Hepatocyte (in vitro differentiated cells): Measurements from ENCODE around the gene KIRREL1. TPM values are rescaled to one million over a fixed set of nuclear protein-coding genes. Genes with fewer than 3 reads are reported as not detected.

Experiments used
- DNase-seq: peaks from one replicate; pipeline ENCODE4 v3.0.0-alpha.2; 2016; ENCODE audit warnings: low spot score
- H2AFZ ChIP-seq: fragments of 200-600 bp; sonication (generic); 2 replicates; pipeline ENCODE4 v1.6.0; 2016; ENCODE audit warnings: antibody characterized with exemption, mild to moderate bottlenecking
- H3K27ac ChIP-seq: fragments of 200-600 bp; sonication (generic); 2 replicates; pipeline ENCODE4 v1.5.1; 2016; ENCODE audit warnings: mild to moderate bottlenecking
- H3K27me3 ChIP-seq: fragments of 200-600 bp; sonication (generic); 2 replicates; pipeline ENCODE4 v1.6.1; 2016
- H3K36me3 ChIP-seq: fragments of 200-600 bp; sonication (generic); replicated peaks from 2 replicates; pipeline ENCODE4 v1.5.1; 2016; ENCODE audit warnings: low read depth; ENCODE audit not compliant: insufficient read depth
- H3K4me1 ChIP-seq: fragments of 200-600 bp; sonication (generic); 2 replicates; pipeline ENCODE4 v1.5.1; 2016; ENCODE audit warnings: mild to moderate bottlenecking, moderate library complexity; ENCODE audit not compliant: insufficient read depth
- H3K4me2 ChIP-seq: fragments of 200-600 bp; sonication (generic); 2 replicates; pipeline ENCODE4 v1.6.0; 2016
- H3K4me3 ChIP-seq: fragments of 200-600 bp; sonication (generic); 2 replicates; pipeline ENCODE4 v1.5.1; 2016; ENCODE audit warnings: mild to moderate bottlenecking
- H3K79me2 ChIP-seq: fragments of 200-600 bp; sonication (generic); 2 replicates; pipeline ENCODE4 v1.6.0; 2017; ENCODE audit warnings: mild to moderate bottlenecking
- H3K9me2 ChIP-seq: fragments of 200-600 bp; sonication (generic); replicated peaks from 2 replicates; pipeline ENCODE4 v1.6.0; 2017; ENCODE audit warnings: mild to moderate bottlenecking; ENCODE audit not compliant: insufficient read depth
- H3K9me3 ChIP-seq: fragments of 200-600 bp; sonication (generic); 2 replicates; pipeline ENCODE4 v1.5.1; 2016; ENCODE audit warnings: low read depth, mild to moderate bottlenecking
- H4K20me1 ChIP-seq: fragments of 200-600 bp; sonication (generic); 2 replicates; pipeline ENCODE4 v1.6.0; 2016; ENCODE audit warnings: mild to moderate bottlenecking; ENCODE audit not compliant: insufficient read depth, poor library complexity, severe bottlenecking
- EZH2 ChIP-seq: fragments of 200-600 bp; sonication (generic); IDR thresholded peaks from 2 replicates; pipeline ENCODE4 v1.6.1; 2016; ENCODE audit warnings: antibody characterized with exemption, mild to moderate bottlenecking, borderline replicate concordance
- EZH2phosphoT487 ChIP-seq: fragments of 200-600 bp; sonication (generic); IDR thresholded peaks from one replicate; pipeline ENCODE4 v1.6.1; 2018; ENCODE audit warnings: antibody characterized with exemption, mild to moderate bottlenecking, low read depth, moderate library complexity; ENCODE audit not compliant: unreplicated experiment, severe bottlenecking
- WGBS: methylation state at CpG from one replicate; pipeline ENCODE4 v1.1.6; 2016; ENCODE audit warnings: low lambda C conversion rate; ENCODE audit errors: missing lambda C conversion rate; 5-methylcytosine and 5-hydroxymethylcytosine counted together
- polyA plus RNA-seq: library from polyadenylated mRNA; unstranded; fragments of >200 nt; fragmentation: Nextera tagmentation; extraction: Ambion mirVana; gene quantifications from 2 replicates; pipeline ENCODE4 v1.2.1, GENCODE V29; 2016
- total RNA-seq: library from RNA; depleted of rRNA; stranded (reverse); fragments of >200 nt; gene quantifications from 2 replicates; pipeline ENCODE4 v1.2.3, GENCODE V29; 2014
- TF ChIP-seq, protein P1 (sequence below): fragments of 200-600 bp; sonication (generic); IDR thresholded peaks from 2 replicates; pipeline ENCODE4 v1.5.1; 2016; ENCODE audit warnings: antibody characterized with exemption, mild to moderate bottlenecking; ENCODE audit not compliant: poor library complexity

The KIRREL1 gene
- total and polyA plus RNA-seq, 2 experiments from 2014 or later, result 20.4 to 47.1 TPM

DNA sequence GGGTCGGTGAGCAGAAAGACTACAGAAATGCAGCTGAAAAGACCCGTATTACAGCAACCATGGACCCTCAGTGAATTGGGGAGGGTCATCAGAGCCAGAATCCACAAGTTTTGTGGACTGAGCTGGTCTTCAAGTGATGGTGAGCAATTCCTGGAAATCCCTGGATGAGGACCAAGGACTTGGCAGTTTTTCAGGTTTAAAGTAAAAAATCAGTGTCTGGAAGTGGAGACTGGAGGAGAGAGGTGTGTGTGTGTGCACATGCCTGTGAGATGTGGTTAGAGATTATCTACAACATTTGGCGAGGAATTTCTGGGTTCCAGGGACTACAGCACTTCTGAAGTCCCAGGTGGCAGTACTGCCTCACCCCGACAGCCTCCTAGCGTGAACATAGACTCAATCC is 56.4 kb downstream of the KIRREL1 start:
- Histone ChIP-seq H3K9me2 (no peaks in the 10 kb centered on the region), H3K27ac (no peak overlapping the region), H3K4me1 (peaks cover 7% of the 10 kb centered on the region), H3K79me2 (peaks cover 52% of the 10 kb centered on the region), H3K4me3 (no peak overlapping the region), H3K36me3 (no peaks in the 10 kb centered on the region), H4K20me1 (peaks cover 24% of the 10 kb centered on the region), H3K9me3 (no peaks in the 10 kb centered on the region), H3K27me3 (no peaks in the 10 kb centered on the region), H3K4me2 (no peak overlapping the region), H2AFZ (no peak overlapping the region)
- no peak for DNase-seq
- 88% methylated on average over 5 of the region's 5 CpGs for WGBS
- TF ChIP-seq, protein P1, sequence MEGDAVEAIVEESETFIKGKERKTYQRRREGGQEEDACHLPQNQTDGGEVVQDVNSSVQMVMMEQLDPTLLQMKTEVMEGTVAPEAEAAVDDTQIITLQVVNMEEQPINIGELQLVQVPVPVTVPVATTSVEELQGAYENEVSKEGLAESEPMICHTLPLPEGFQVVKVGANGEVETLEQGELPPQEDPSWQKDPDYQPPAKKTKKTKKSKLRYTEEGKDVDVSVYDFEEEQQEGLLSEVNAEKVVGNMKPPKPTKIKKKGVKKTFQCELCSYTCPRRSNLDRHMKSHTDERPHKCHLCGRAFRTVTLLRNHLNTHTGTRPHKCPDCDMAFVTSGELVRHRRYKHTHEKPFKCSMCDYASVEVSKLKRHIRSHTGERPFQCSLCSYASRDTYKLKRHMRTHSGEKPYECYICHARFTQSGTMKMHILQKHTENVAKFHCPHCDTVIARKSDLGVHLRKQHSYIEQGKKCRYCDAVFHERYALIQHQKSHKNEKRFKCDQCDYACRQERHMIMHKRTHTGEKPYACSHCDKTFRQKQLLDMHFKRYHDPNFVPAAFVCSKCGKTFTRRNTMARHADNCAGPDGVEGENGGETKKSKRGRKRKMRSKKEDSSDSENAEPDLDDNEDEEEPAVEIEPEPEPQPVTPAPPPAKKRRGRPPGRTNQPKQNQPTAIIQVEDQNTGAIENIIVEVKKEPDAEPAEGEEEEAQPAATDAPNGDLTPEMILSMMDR, result no peak
- TF ChIP-seq EZH2phosphoT487 (no peak), EZH2 (no peak)

DNA sequence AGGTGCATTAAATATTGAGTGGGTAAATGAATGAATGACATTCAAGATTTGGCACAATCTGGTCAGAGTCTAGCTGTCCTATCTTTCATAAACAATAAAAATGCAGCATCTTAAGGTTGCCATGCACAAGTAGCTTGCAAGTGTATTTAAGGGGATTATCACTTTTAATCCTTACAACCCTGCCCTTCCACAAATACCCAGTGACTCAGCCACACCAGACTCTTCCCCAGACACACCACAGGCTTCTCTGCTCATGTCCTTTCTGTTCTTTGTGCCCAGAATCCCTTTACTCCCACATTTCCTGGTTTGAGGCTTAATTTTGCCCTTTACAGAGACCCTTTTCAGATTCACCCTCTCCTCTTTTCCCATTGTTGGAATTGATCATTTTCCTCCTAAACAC is 59.8 kb downstream of the KIRREL1 start:
- Histone ChIP-seq H3K4me3 (no peak overlapping the region), H3K9me3 (no peaks in the 10 kb centered on the region), H3K27me3 (no peaks in the 10 kb centered on the region), H3K27ac (no peak overlapping the region), H3K36me3 (no peaks in the 10 kb centered on the region), H3K79me2 (peaks cover 54% of the 10 kb centered on the region), H3K4me2 (no peak overlapping the region), H3K4me1 (peaks cover 3% of the 10 kb centered on the region), H4K20me1 (peaks cover 33% of the 10 kb centered on the region), H2AFZ (no peak overlapping the region), H3K9me2 (no peaks in the 10 kb centered on the region)
- DNase-seq, result no peak
- TF ChIP-seq, protein P1, result no peak
- no peak for TF ChIP-seq EZH2phosphoT487
- no peak for TF ChIP-seq EZH2

DNA sequence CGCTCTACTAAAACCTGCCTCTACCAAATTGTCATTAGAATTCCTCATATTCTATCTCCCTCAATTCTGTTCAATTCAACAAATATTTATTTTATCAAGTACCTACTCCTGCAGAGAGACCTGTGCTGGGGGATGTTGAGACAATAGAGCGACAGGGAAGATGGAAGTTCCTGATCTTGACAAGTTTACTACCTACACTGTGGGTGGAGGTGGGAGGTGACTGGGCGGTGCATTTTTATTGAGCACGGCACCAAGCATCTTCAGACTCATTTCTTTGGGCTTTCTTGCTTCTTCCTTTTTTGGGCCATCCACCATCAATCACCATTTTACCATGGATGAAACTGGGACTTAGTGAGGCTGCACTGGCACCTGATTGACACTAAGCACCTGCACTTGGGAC is 61.3 kb downstream of the KIRREL1 start:
- no peaks in the 10 kb centered on the region for H3K9me3 ChIP-seq
- no peaks in the 10 kb centered on the region for H3K27me3 ChIP-seq
- H3K36me3 ChIP-seq, result no peaks in the 10 kb centered on the region
- H3K4me3 ChIP-seq, result no peak overlapping the region
- H4K20me1 ChIP-seq, result peaks cover 34% of the 10 kb centered on the region
- H3K9me2 ChIP-seq, result no peaks in the 10 kb centered on the region
- no peak overlapping the region for H3K27ac ChIP-seq
- TF ChIP-seq, protein P1, result no peak
- 94% methylated on average over 4 of the region's 4 CpGs for WGBS
- H3K4me1 ChIP-seq, result peaks cover 3% of the 10 kb centered on the region
- DNase-seq, result no peak
- peaks cover 53% of the 10 kb centered on the region for H3K79me2 ChIP-seq
- no peak overlapping the region for H3K4me2 ChIP-seq
- no peak overlapping the region for H2AFZ ChIP-seq

DNA sequence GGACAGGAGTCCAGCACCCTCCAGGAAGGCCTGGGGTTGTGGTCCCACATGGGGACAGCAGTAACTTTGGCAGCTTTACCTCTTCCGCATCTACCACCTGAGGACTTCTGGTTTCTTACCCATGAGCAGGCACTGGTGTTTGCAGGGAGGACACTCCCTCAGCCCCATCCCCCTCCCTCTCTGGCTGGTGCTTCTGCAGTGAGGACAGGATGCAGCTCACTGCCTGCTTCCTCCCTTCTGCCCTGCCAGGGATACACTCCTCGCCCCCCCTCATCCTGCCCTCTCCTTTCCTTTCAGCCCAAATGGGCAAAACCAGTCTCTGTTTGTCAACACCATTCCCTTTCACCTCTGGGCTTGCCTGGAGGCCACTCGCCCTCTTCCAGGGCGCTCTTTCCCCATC is 62.4 kb downstream of the KIRREL1 start:
- Histone ChIP-seq H3K4me1 (no peaks in the 10 kb centered on the region), H3K4me3 (no peak overlapping the region), H3K36me3 (no peaks in the 10 kb centered on the region), H3K27ac (no peak overlapping the region), H3K79me2 (peaks cover 54% of the 10 kb centered on the region), H4K20me1 (peaks cover 28% of the 10 kb centered on the region), H3K9me2 (no peaks in the 10 kb centered on the region), H3K4me2 (no peak overlapping the region), H3K27me3 (no peaks in the 10 kb centered on the region), H3K9me3 (no peaks in the 10 kb centered on the region), H2AFZ (no peak overlapping the region)
- 87% methylated on average over 4 of the region's 4 CpGs for WGBS
- no peak for DNase-seq
- TF ChIP-seq EZH2 (no peak), EZH2phosphoT487 (no peak)
- TF ChIP-seq, protein P1, result no peak
